Measurements from ENCODE around the gene HOTAIR.

Gene HOTAIR

GRCh38 chr12:53955776-53956250 lies 18.9 kb downstream of the HOTAIR start:
- no peak for DNase-seq

- no peak for DNase-seq
Observed at GRCh38 chr12:53955036-53955775, 19.5 kb downstream of the HOTAIR start.

DNA sequence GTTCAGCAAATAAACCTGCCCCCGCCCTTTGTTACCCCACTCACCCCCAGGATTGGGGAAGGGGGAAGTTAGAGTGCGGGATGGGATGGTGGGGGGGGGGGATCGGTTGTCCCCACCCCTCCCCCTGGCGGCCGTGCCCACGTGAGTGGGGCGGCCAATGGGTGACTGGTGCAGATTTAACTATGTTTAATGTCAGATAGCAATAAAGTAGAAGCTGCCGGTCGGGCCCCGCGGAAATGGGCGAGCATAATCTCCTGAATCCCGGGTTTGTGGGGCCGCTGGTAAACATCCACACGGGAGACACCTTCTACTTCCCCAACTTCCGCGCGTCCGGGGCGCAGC lies 20.1 kb downstream of the HOTAIR start, which contains the start of gene HOXC12:
TSS of gene HOXC12 (plus strand) at position 210 of the 342 bp plus-strand sequence. CDS start at position 237, 27 bp downstream.
- no peak for DNase-seq

DNA sequence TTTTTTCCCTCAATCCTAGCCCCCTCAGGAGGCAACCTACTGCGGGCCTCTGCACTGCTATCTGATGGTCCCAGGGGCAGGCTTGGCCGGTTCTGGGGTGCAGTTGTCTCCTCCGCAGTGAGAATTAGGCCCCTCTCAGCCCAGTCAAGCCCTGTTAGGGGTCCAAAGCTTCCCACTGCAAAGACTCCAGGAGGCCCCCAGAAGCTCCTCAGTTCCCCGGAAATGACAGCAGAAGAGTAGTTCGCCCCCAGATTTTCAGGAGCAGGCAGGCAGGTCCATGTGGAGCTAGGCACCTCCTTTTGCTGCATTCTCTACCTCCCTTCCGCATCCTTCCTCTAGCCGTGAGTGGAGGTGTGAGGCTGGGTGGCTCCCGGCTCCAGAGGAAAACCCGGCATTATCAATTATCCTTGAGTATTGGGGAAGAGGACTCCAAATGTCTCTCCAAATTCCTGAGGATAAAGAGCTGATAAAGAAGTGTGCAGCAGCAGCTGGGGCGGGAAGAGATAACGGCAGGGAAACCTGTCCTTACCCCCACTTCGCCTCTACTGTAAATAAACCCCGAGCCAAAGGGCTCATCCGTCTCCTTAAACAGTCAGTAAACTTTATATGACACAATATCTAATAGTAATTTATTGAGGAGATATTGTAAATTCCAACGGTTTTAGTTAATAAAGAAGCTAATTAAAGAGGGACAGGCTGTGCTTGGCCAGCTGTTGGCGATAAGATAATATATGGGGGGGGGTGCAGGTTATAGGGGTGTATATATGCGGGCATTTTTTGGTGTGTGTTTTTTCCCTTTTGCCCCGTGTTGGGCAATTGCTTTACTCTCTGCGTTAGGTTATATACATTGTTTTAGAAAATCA lies 20.7 kb downstream of the HOTAIR start:
- no peak for DNase-seq

- DNase-seq: no peak
Observed at GRCh38 chr12:53952871-53953734, 21.7 kb downstream of the HOTAIR start.

DNA sequence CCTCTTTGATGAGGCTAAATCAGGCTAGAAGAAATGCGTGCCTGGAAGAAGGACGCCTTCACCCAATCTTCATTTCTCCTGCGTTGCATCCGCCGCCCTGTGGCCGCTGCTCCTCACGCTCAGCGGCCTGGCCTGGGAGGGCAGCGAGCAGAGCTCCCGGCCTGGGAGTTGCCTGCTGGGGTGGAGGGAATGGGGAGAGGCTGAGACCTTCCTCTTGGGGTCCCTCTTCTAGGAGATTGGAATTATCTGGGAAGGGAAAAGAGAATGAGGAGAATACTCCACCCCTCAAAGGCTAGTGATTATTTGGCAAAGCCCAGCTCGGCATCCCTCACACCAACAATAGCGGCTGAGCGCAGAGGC lies 22.4 kb downstream of the HOTAIR start:
- no peak for DNase-seq

GRCh38 chr12:53951577-53952334 lies 23.0 kb downstream of the HOTAIR start:
- DNase-seq: no peak

GRCh38 chr12:53950789-53951576 lies 23.8 kb downstream of the HOTAIR start:
- no peak for DNase-seq

DNA sequence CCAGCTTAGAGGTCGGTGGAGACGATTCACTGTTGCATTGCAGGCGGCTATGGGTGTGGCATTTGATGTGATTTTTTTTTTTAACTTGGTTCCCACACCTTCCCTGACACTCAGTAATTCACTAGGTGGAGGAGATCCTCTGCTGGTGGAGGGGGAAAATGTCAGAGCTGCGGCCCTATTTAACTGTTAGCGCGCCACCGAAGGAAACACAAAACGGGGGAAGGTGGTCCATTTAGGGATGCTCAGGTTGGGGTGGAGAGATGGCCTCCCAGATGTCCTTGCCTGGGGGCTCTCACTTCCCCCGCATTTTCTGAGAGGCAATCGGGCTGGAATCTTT lies 24.3 kb downstream of the HOTAIR start:
- DNase-seq: no peak

DNA sequence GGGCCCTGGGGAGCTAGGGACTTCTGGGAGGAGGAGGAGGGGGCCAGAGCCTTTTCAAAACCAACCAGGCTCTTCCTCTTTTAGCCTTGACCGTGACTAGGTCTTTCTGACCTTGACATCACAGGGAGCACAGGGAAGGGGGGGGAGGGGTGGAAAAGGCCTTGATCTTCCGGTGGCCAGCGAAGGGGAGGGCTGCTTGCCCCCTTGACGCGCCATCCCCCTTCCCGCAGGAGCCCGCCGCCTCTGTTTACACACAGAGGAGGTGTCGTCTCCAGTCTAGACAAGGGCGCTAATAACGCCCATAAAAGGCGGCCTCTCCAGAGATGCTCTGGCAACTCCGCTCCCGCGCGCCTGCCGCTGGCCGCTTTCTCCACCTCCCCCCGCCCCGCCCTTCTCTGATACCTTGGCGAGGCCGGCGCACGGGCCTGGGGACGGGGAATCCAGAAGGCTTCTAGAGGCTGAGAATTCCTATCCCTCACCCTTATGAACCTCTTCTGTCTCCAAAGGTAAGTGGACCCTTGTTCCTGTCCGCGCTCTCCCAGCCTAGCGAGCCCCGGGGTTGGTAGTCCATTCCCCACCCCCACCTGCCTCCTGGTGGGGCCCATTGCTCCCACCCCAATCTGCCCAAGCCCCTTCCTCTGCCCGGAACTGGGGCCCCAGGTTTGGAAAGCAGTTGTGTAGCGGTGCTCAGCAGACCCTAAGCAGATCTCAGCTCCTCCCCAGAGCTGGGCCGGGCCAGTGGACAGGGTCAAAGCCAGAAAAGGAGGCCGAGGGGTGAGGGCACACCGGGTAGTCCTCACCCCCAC lies 24.9 kb downstream of the HOTAIR start:
- DNase-seq: no peak

DNA sequence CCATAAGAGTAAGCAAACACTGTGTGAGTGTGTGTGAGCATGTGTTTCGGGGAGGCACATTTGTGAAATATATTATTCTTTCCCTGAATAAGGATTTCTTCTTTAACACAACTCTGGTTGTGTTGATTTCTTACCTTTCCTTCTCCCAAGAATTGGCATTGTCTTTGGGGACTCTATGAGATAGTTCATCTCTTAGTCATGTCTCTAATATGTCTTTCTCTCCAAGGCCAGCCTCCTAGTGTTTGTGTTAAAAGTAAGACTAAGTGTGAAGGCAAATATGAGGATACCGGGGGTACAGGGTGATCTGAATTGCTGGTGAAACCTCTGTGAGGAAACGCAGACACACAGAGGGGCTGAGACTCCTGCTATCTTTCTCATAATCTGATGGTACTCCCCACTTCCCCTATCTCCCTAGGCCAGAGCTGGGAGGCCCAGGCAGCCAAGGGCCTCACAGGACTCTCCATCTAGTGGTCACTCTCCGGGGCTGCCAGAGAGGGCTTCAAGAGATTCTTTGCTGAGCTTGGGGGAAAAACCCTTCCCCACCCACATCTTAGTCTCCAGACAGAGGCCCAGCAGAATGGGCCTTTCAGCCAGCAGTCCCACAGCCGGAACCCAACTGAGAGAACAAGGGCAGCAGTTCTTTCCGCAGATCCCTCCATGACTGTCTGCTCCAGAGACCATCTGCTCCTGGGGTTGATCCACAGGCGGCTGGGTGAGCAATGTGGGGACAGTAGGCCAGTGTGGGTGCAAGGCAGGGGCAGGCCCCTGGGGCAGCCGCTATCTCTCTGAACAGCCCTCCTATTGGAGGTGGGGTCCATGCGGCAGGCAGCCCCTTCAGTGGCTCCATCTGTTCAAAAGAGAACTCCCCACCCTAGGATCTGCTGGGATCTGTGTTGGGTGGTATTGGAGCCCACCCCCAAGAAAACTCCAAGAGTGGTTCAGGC lies 25.8 kb downstream of the HOTAIR start:
- DNase-seq: no peak

DNA sequence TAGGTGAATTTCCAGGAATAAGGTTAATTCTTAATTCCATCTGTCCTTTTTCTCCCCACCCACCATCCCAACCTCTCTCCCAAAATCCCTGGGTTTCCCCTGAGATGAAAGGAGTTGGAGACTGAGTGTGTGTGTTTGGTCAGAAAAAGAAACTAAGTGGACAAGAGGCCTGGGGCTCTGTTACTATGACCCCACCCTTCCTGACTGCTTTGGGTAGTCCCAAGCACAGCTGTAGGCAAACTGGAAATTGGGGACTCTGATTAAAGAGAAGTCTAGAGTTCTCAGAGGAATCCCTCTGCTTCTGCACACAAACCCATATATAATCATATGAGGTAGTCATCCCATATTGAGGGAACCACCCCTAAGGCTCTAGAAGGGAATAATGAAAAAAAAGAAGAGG lies 27.0 kb downstream of the HOTAIR start:
- DNase-seq: no peak

DNA sequence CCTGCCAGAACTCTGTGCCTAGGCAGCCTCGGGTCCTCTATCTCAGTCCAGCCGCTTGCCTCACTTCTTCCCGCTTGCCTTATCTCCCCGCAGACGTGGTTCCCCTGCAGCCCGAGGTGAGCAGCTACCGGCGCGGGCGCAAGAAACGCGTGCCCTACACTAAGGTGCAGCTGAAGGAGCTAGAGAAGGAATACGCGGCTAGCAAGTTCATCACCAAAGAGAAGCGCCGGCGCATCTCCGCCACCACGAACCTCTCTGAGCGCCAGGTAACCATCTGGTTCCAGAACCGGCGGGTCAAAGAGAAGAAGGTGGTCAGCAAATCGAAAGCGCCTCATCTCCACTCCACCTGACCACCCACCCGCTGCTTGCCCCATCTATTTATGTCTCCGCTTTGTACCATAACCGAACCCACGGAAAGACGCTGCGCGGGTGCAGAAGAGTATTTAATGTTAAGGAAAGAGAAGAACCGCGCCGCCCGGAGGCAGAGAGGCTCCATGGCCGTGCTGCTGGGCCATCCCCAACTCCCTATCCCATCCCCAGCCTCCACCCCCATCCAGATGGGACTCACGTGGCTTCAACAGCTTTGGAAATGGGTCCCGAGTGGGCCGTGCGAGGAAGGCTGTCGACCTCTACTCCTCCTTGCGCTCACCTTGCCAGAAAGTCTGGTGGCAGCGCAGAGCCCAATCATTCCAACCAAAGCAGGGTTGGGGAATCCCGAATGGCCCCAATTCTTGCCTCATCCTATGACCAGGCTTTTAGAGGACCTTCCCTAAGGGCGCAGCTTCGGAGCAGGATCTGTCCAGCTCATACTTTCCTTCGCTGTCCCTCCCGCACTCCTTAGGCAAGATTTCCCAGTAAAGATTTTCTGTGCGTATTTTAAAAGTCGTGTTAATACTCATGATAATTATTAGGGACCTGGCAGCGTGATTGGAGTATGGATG lies 29.6 kb downstream of the HOTAIR start:
- no peak for DNase-seq

DNA sequence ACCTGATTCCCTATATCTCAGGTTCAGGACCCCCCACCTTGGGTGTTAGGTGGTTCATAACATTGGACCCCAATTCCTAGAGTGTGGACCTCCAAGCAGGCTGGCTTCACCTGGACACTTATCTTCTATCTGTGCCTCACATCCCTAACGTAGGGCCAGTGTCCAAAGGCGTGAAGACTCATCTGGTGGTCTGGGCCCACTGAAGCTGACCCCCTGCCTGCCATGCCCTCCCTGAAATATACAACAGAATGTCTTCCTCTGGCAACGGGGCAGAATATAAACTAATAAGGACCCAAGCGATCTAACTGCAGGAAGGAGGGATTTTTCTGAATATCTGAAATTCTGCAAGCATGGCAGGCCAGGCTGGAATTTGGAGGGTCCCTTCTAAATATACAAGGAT lies 30.5 kb downstream of the HOTAIR start:
- DNase-seq: no peak

- no peak for DNase-seq
Observed at GRCh38 chr12:53942467-53942997, 32.2 kb downstream of the HOTAIR start.

DNA sequence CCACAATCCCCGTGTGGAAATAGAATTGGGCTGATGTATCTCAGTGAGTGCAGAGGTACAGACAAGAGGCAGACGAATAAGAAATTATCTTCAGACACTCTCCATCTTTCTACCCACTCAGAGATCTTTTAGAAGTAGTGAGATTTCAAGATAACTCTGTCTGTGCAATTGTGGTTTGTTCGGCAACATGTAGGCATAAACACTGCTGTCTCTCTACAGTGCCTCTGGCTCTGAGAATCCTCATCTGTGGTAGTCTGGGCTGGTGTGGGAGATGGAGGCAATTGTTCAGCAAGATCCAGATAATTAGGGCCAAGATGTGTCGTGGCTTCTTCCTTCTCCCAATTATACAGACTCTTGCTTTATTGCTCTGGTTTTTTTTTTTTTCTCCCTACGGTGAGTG lies 33.0 kb downstream of the HOTAIR start:
- DNase-seq: no peak

DNA sequence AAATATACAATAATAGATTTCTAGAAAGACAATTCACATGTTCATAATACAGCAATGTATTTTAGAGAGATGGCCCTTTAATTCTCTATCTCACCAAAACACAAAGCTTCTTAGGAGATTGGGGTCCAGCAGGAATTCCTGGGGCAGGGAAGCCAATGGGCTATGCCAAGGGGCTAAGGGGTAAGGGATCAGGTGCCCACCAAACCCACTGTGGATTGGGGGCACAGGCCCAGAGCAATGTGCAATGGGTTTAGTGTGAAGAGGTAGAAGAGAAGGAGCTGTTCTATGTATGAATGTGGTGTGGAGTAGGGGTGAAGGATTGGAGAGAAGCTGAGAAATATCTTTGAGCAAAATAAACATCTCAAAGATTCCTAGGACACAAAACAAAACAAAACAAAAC lies 33.6 kb downstream of the HOTAIR start:
- DNase-seq: no peak

GRCh38 chr12:53940443-53941014 lies 34.2 kb downstream of the HOTAIR start:
- DNase-seq: no peak
